Measurements from ENCODE around the gene SOD2. TPM values are rescaled to one million over a fixed set of nuclear protein-coding genes. Genes with fewer than 3 reads are reported as not detected.

Gene SOD2
- total and polyA plus RNA-seq, 2 of the 13 experiments (the other 11 are each of a cell fraction or from before 2014, with no cell fraction given) = 304 to 309 TPM

DNA sequence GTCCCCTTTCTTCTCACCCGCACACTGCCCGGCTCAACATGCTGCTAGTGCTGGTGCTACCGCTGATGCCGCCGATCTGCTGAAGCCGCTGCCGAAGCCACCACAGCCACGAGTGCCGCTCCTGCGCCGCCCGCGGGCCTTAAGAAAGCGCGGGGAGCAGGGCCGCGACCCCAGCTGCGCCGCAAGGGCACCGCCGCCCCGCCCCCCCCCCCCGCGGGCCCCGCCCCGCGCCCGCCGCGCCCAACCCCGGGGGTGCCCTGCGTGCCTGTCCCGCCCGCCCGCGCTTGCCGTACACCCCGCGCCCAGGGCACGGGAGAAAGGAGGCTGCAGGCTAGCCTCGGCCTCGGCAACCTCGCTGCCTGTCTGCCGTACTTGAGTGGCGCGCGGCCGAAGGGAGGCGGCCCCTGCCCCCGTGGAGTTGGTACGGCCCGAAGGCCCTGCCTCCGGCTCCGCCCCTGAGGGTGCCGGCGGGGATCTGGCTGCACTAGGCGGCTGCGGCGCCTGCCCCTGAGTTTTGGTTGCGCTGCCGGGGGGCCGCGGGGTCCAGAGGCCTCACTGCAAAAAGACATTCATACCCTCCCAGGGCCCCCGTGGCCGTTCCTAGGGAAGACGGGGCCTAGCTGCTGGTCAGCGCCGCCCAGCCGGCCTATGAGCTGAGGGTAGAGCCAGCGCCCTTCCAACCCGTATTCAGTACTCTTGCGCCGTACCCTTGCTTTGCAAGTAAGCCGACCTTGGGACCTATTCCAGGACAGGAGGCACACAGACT, at the start of gene SOD2 (continued):
- TF ChIP-seq KIAA2018 (CRISPR knock-in tag; IDR thresholded peaks at IDR 0.05; ENCODE audit: borderline replicate concordance) (0 out of 2 replicates have a peak, but pooled peaks have one; percentile 50), MEF2D (CRISPR knock-in tag; IDR thresholded peaks at IDR 0.05) (no peak), ESRRA (CRISPR knock-in tag; IDR thresholded peaks at IDR 0.05; ENCODE audit: low read depth) (peak; percentile 96), KAT2B (IDR thresholded peaks at IDR 0.05; ENCODE audit: borderline replicate concordance, low read depth, low read length) (no peak), ATF7 (IDR thresholded peaks at IDR 0.05) (peak; percentile 66; the same call in 1 of the 2 replicates), ATF7 (CRISPR knock-in tag; IDR thresholded peaks at IDR 0.05) (no peak; the same call in 1 of the 2 replicates), TBL1XR1 (IDR thresholded peaks at IDR 0.05; ENCODE audit: borderline replicate concordance, low read length, partially characterized antibody) (peak; percentile 21), IRF2 (CRISPR knock-in tag; IDR thresholded peaks at IDR 0.05) (peak; percentile 62), ZNF839 (CRISPR knock-in tag; IDR thresholded peaks at IDR 0.05; ENCODE audit: borderline replicate concordance) (peak; percentile 61; the same call in 1 of the 2 replicates), NR2F2 (IDR thresholded peaks at IDR 0.05; ENCODE audit: borderline replicate concordance, low read depth) (peak; percentile 22; the same call in 1 of the 2 replicates), KLF9 (CRISPR knock-in tag; IDR thresholded peaks at IDR 0.05; ENCODE audit: low read depth) (0 out of 2 replicates have a peak, but pooled peaks have one; percentile 13), BCL6 (CRISPR knock-in tag; IDR thresholded peaks at IDR 0.05) (peak; percentile 33), ZNF430 (CRISPR knock-in tag; IDR thresholded peaks at IDR 0.05) (peak; percentile 85), DMAP1 (CRISPR knock-in tag; IDR thresholded peaks at IDR 0.05) (peak; percentile 91), ZNF501 (CRISPR knock-in tag; IDR thresholded peaks at IDR 0.05) (peak; percentile 91), ZNF619 (CRISPR knock-in tag; IDR thresholded peaks at IDR 0.05) (peak; percentile 81; the same call in 1 of the 2 replicates)
- TF ChIP-seq, protein P1, sequence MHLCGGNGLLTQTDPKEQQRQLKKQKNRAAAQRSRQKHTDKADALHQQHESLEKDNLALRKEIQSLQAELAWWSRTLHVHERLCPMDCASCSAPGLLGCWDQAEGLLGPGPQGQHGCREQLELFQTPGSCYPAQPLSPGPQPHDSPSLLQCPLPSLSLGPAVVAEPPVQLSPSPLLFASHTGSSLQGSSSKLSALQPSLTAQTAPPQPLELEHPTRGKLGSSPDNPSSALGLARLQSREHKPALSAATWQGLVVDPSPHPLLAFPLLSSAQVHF (CRISPR knock-in tag; IDR thresholded peaks at IDR 0.05) = peak; percentile 46; the same call in 1 of the 2 replicates
- TF ChIP-seq, protein P2, sequence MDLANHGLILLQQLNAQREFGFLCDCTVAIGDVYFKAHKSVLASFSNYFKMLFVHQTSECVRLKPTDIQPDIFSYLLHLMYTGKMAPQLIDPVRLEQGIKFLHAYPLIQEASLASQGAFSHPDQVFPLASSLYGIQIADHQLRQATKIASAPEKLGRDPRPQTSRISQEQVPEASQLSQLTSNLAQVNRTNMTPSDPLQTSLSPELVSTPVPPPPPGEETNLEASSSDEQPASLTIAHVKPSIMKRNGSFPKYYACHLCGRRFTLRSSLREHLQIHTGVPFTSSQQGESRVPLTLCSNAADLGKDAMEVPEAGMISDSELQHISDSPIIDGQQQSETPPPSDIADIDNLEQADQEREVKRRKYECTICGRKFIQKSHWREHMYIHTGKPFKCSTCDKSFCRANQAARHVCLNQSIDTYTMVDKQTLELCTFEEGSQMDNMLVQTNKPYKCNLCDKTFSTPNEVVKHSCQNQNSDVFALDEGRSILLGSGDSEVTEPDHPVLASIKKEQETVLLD (CRISPR knock-in tag; IDR thresholded peaks at IDR 0.05; ENCODE audit: low read depth) = peak; percentile 58
